NK-92 (cell line): ENCODE results near the gene GINS2.

ENCODE experiments used
- DNase-seq: peaks from one replicate; lab custom pipeline; 2025; ENCODE audit not compliant: unreplicated experiment; lab: John Stamatoyannopoulos, UW

The GINS2 gene

GRCh38 chr16:85716680-85717038 is 27.9 kb upstream of the GINS2 start:
- no peak for DNase-seq

GRCh38 chr16:85716022-85716679 is 27.4 kb upstream of the GINS2 start:
- no peak for DNase-seq

GRCh38 chr16:85715169-85716021 is 26.6 kb upstream of the GINS2 start:
- DNase-seq, result no peak

DNA sequence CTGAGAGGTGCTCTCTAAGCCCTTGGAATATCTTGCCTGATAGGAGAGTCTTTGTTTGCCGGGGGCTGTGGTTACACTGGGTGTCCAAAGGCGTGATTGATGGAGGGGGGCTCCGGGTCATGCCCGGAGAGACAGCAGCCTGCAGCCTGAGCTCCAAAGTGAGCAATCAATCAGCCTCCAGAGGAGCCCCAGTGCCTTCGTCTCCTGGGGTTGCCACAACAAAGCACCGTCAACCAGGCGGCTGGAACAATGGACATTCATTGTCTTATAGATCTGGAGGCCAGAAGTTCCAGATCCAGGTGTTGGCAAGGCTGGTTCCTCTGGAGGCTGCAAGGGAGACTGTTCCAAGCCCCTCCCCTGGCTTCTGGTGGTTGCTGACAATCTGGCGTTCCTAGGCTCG is 24.0 kb upstream of the GINS2 start:
- DNase-seq, result no peak

DNA sequence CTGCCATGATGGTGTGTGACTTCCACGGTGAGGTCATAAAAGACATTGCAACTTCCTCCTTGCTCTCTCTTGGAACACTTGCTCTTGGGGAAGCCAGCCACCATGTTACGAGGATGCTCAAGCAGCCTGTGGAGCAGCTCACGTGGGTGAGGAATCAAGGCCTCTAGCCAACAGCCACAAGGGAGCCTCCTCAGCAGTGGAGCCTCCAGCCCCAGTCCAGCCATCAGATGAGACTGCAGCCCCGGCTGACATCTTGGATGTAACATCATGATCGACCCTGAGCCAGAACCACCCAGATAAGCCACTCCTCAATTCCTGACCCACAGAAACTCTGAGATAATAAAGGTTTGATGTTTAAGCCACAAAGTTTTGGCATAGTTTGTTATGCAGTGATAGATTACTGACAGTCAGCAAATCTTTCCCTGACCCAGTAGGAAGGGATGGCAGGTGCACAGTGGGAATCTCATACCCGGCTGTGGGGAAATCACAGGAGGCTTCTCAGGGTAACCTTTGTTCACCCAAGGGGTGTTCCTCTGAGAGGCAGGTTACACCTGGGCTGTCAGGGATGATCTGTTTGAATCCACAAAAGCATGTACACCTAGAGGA is 23.3 kb upstream of the GINS2 start:
- no peak for DNase-seq

GRCh38 chr16:85710732-85711131 is 22.0 kb upstream of the GINS2 start:
- no peak for DNase-seq

DNA sequence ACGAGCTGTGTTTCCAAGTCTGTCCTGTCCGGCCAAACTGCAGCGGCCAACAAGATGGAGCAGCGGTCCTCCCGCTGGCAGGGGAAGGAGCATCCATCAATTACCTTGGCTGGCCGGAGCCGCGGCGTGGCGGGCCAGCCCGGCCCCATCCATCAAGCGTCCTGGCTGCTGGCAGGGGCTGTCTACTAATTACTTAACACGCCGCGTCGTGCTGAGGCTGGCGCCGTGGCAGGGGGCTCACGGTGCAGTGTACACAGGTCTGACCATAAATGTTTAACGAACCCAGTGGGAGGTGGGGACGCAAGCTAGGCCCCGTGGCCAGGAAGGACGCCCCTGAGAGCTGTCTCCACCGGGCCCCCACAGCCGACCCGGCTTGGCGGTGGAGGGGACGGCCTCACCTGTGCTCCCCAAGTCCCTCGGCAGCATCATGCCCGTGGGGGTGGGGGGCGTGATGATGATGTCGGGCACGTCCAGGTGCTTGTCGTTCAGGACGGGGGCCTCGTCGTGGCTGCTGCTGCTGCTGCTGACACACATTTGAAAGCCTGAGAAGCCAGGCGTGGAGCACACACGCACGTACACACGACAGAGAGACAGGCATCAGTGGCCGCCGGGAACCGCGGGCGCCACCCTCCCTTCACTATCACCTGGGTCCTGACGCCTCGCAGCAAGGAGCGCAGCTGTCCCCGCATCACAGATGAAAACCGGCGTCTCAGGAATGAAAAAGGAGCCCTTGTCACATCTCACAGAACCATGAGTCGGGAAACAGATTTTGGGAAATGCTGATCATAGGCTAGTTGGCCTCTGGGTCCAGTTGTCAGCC is 21.2 kb upstream of the GINS2 start:
- no peak for DNase-seq

GRCh38 chr16:85708338-85708737 is 19.6 kb upstream of the GINS2 start:
- DNase-seq, result no peak

DNA sequence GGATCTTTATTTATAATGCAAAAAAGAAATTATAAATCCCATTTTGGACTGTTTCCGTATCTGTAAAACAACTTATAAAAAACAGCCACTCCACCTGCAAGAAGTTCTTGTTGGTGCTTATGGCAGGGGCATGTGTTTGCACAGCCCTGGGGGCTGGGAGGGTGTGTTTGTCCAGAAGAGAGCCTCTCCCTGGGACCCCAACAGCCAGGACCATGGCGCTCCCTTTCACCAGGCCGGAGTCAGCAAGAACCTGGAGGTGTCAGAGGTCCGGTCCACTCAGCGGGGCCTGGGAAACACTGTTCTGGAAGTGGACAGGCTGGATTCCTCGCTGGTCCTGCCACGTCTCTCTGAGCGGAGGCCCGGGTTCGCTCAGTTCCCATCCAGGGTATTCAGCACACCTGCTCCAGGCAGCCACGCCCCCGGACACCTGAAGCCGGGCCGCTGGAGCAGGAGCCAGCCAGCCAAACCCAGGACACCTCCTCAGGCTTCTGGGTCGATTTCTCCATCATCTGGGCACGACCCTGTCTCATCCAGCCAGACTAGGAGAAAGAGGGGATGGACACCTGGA is 18.9 kb upstream of the GINS2 start:
- DNase-seq, result no peak

DNA sequence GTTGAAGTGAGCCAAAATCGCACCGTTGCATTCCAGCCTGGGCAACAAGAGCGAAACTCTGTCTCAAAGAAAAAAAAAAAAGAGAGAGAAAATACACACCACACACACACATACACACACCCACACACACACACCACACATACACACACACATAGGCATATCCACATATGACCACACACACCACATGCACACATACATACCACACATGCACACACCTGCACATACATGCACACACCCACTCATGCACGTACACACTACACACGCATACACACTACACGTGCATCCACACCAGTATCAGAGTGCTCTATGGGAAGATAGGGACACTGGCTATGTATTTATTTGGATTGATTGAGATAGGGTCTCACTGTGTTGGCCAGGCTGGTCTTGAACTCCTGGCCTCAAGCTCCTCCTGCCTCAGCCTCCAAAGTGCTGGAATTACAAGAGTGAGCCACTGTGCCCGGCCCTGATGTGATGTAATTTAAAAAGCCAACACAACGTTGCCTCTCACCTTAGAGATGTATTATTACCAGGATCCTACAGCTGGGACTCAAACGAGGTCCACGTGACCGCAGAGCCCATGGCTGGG is 17.8 kb upstream of the GINS2 start:
- DNase-seq, result no peak

- DNase-seq, result no peak
These were observed 16.4 kb upstream of the GINS2 start for GRCh38 chr16:85704900-85705846.

GRCh38 chr16:85704011-85704410 is 15.3 kb upstream of the GINS2 start:
- no peak for DNase-seq

DNA sequence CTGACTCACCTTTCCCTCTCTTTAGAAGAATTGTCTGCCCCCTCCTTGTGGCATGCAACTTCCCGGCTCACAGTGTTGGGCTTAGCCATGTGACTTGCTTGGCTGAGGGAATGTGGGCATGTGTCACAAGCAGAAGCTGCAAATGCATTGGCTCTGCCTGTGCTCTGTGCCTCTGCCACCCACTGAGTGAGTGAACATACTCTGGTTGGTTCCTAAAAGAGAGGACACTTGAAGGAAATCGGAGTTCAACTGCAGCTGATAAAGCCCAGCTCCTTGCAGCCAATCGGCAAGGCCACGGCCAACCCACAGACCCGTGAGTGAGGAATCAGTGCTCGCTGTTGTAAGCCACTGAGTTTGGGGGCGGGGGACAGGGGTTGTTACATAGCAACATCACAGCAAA is 10.9 kb upstream of the GINS2 start:
- no peak for DNase-seq

GRCh38 chr16:85698935-85699558 is 10.3 kb upstream of the GINS2 start:
- DNase-seq, result no peak

DNA sequence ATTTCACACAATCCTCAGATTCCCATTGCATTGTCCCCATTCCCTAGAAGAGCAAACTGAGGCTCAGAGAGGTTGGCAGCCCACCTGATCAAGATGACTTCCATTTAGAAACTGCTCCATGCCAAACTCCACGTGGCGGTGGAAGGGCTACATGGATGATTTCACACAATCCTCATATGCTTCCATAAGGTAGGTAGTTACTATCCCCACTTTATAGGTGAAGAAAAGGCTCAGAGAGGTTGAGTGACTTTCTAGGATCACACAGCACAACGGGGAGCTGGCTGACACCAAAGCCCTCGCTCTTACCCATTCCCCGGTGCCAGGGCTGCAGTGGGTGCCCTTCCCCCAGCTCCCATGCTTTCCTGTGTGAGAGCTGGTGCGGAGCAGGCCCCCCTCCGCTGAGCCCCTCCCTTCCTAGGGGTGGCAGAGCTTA is 9.7 kb upstream of the GINS2 start:
- DNase-seq, result no peak

GRCh38 chr16:85697431-85697830 is 8.7 kb upstream of the GINS2 start:
- DNase-seq, result no peak

- DNase-seq, result no peak
These were observed 8.0 kb upstream of the GINS2 start for GRCh38 chr16:85696781-85697180.

DNA sequence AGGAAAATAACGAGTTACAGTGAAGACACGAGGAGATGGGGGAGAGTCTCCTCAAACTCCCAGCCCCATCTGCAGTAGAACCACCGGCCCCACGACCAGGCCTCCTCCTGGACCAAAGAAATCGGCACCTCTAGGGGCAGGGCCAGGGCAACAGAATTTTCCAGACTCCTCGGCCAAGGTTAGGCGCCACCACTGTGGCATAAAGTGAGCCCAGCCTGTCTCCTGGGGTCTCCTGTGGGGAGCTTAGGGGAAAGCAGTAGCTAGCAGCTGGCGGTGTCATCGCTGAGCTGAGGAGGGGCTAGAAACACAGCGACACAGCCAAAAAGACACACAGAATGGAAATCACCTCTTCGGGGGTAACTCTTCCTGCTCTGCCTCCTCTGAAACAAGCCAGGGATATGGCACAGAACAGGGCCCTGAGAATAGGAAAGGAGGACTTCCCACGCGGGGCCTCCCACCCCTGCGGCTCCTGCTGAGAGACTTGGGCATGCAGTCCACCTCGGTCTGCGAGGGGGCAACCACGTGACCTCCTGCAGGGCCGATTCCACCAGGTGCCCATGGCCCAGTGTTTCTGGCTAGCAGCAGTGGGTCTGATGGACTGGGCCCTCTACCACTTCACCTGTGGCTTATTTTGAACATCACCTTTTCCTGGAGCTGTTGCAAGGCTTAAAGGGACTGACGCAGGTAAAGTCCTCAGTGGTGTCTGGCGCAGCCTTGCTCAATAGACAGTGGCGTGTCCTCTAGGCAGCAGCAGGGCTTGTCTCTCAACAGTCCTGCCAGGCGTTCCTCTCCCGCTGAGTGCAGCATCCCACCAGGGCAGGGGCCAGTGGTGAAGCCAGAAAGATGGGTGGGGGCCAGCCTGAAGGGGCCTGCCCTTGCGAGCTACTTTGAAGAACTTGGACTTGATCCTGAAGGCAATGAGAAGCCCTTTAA is 6.7 kb upstream of the GINS2 start:
- no peak for DNase-seq
